Adrenal gland (tissue), 12 donors: ENCODE measurements around the gene REM1. TPM values are rescaled to one million over a fixed set of nuclear protein-coding genes. Genes with fewer than 3 reads are reported as not detected.
A peak's percentile ranks its signal among the peaks of the same experiment; 100 is the strongest.
"Not testable (repeated sequence)": the region's sequence is repeated elsewhere in the genome, so short reads cannot be mapped to it uniquely, and the experiment has no call there.

Experiments
- DNase-seq, 7 donors: peaks; one replicate each; pipeline ENCODE4 v3.0.0-alpha.2; 2019 to 2020
- H3K27ac ChIP-seq, 5 donors: fragments of 200-600 bp; sonication (generic) in 4 of 5; 1 replicate in 3 of 5; 2 replicates in 2 of 5; pipeline versions ENCODE4 v1.5.1 to v1.8.0; 2016 to 2020; ENCODE audit warnings: mild to moderate bottlenecking in 1 of 5
- H3K27me3 ChIP-seq: fragments of 200-600 bp; 2 replicates; pipeline ENCODE4 v1.8.0; 2021
- H3K36me3 ChIP-seq, 2 donors: fragments of 200-600 bp; replicated peaks in 1 of 2; 1 replicate in 1 of 2; 2 replicates in 1 of 2; pipeline versions ENCODE4 v1.5.1 to v1.8.0; 2018 to 2022
- H3K4me1 ChIP-seq, 2 donors: fragments of 200-600 bp; replicated peaks in 1 of 2; 1 replicate in 1 of 2; 2 replicates in 1 of 2; pipeline versions ENCODE4 v1.5.1 to v1.8.0; 2018 to 2021
- H3K4me3 ChIP-seq, 4 donors: fragments of 200-600 bp; sonication (generic) in 3 of 4; one replicate each; pipeline ENCODE4 v1.5.1; 2016 to 2018
- H3K9me3 ChIP-seq, 3 donors: fragments of 200-600 bp; sonication (generic) in 1 of 3; replicated peaks in 1 of 3; 1 replicate in 2 of 3; 2 replicates in 1 of 3; pipeline versions ENCODE4 v1.5.1 to v1.8.0; 2016 to 2021
- CTCF ChIP-seq, 6 experiments: fragments of 450-650 bp in 4 of 6; fragments of 200-600 bp in 2 of 6; sonication (generic) in 1 of 6; IDR thresholded peaks; 1 replicate in 5 of 6; 2 replicates in 1 of 6; pipeline versions ENCODE4 v1.5.1 to v1.8.0; 2016 to 2021; ENCODE audit warnings: antibody characterized with exemption in 6 of 6, mild to moderate bottlenecking in 2 of 6, moderate library complexity in 1 of 6
- POLR2A ChIP-seq, 2 donors: fragments of 450-650 bp; IDR thresholded peaks; one replicate each; pipeline ENCODE4 v1.6.1; 2017; ENCODE audit warnings: antibody characterized with exemption in 2 of 2, mild to moderate bottlenecking in 2 of 2, moderate library complexity in 1 of 2
- whole genome bisulfite sequencing, 4 donors: extraction: QIAGEN DNeasy Blood & Tissue Kit in 2 of 4; methylation state at CpG; one replicate each; pipeline versions ENCODE4 v1.1.5 to v1.1.7; 2013 to 2017; 5-methylcytosine and 5-hydroxymethylcytosine counted together
- intact Hi-C, 2 donors: fragments of 100-400 bp; cut with DNase I; formaldehyde crosslinking; loops; one replicate each; pipeline versions ENCODE4 v1.14.1 to v1.15.0; 2022 to 2023
- polyA plus RNA-seq, 3 donors: library from polyadenylated mRNA; stranded (reverse); fragments of 200-250 nt in 2 of 3; fragments of 350-450 nt in 1 of 3; fragmentation: Illumina TruSeq in 1 of 3; extraction: RNeasy Lipid Tissue Mini Kit (QIAGEN cat#74804) in 1 of 3; gene quantifications; one replicate each; pipeline ENCODE4 v1.2.3, GENCODE V29; 2013 to 2014
- total RNA-seq, 9 donors: library from RNA; depleted of rRNA in 4 of 9; stranded (reverse); fragments of >200 nt in 4 of 9; fragments of 120-200 nt in 1 of 9; fragmentation: NEBNext Ultra II Directional in 1 of 9; extraction: Animal tissue kit (Norgen Biotek cat#: 25700) in 1 of 9; gene quantifications; one replicate each; pipeline versions ENCODE4 v1.1.0 to v1.2.4, GENCODE V29; 2013 to 2023
- donor health status: healthy with polysubstance abuse.
- donor health status: Bipolar disorder and iron deficiency.
- donor health status: DM: yes; HTN: yes; CAD: no.
- donor health status: DM: no; HTN: no; CAD: no.
- donor health status: DM: no; HTN: no; CAD: no.
- donor health status: DM: yes; HTN: yes; CAD: no.

The REM1 gene
- total and polyA plus RNA-seq, 12 donors, result 0.26 to 19.3 (median 2.5) TPM

- Histone ChIP-seq H3K4me3 (no peak overlapping the region), H3K36me3 (no peaks in the 10 kb centered on the region), H3K9me3 (no peaks in the 10 kb centered on the region), H3K27ac (peak overlapping the region in 2 of 5 donors; percentile 26 to 73), H3K27me3 (no peaks in the 10 kb centered on the region), H3K4me1 (peaks cover 0 to 9% of the 10 kb centered on the region in 2 donors)
- TF ChIP-seq CTCF (IDR thresholded peaks at IDR 0.05) (no peak), POLR2A (IDR thresholded peaks at IDR 0.05) (no peak)
- intact Hi-C loops, result no loop called here
- WGBS, 4 donors, result 26 to 36% (median 31%) methylated on average over 5 to 6 of the region's 6 CpGs
- peak in 3 of 7 donors; percentile 35 to 44 (median 38) for DNase-seq
Observed at GRCh38 chr20:31497838-31498540, 22.9 kb downstream of the REM1 start.

- no peak for TF ChIP-seq CTCF (IDR thresholded peaks at IDR 0.05)
- H3K9me3 ChIP-seq, result no peaks in the 10 kb centered on the region
- no peak for DNase-seq
- H3K27ac ChIP-seq, result no peak overlapping the region
- no peaks in the 10 kb centered on the region for H3K36me3 ChIP-seq
- H3K4me3 ChIP-seq, result no peak overlapping the region
- peaks cover 0 to 9% of the 10 kb centered on the region in 2 donors for H3K4me1 ChIP-seq
- H3K27me3 ChIP-seq, result no peaks in the 10 kb centered on the region
- intact Hi-C loops, result loop anchor here in 1 of 2 donors (5.0 kb wide), 1 partner anchor 38 kb away; no protein-coding TSS in a partner anchor
- 41 to 88% (median 70%) methylated on average over 1 of the region's 1 CpG for WGBS, 4 donors
Observed at GRCh38 chr20:31500527-31500926, 25.4 kb downstream of the REM1 start.

GRCh38 chr20:31502884-31503673, 28.0 kb downstream of the REM1 start:
- not testable (repeated sequence) for H3K36me3 ChIP-seq, H3K4me1 ChIP-seq, H3K4me3 ChIP-seq, H3K27me3 ChIP-seq, H3K27ac ChIP-seq, H3K9me3 ChIP-seq
- peak; percentile 93 to 99 (median 98) for TF ChIP-seq CTCF (IDR thresholded peaks at IDR 0.05)
- intact Hi-C loops, result loop anchor here (2.0 to 5.0 kb wide), 2 partner anchors 41 to 42 kb away; no protein-coding TSS in a partner anchor
- DNase-seq, result peak; percentile 82 to 92 (median 89)
- 28 to 40% (median 35%) methylated on average over 17 to 20 of the region's 20 CpGs for WGBS, 4 donors

GRCh38 chr20:31505903-31506302, 30.8 kb downstream of the REM1 start:
- Histone ChIP-seq H3K36me3 (no peaks in the 10 kb centered on the region), H3K27ac (no peak overlapping the region), H3K9me3 (no peaks in the 10 kb centered on the region), H3K4me1 (no peaks in the 10 kb centered on the region), H3K4me3 (no peak overlapping the region), H3K27me3 (no peaks in the 10 kb centered on the region)
- DNase-seq, result no peak
- WGBS, 4 donors, result 78 to 94% (median 79%) methylated on average over 1 of the region's 1 CpG
- TF ChIP-seq CTCF (IDR thresholded peaks at IDR 0.05) (no peak), POLR2A (IDR thresholded peaks at IDR 0.05) (no peak)
- intact Hi-C loops, result no loop called here
